SK-N-MC (cell line): ENCODE results near the gene REG1A.

Experiments used
- EZH2 ChIP-seq: fragments of 200-600 bp; sonication (generic); IDR thresholded peaks from one replicate; pipeline ENCODE4 v1.6.1; 2017; ENCODE audit warnings: antibody characterized with exemption
- FOXP2 ChIP-seq: optimal IDR thresholded peaks from 2 replicates; pipeline ENCODE3; 2011; ENCODE audit warnings: mild to moderate bottlenecking, moderate library complexity; ENCODE audit not compliant: insufficient read depth; ENCODE audit errors: extremely low read length, control extremely low read depth
- POLR2AphosphoS5 ChIP-seq: IDR thresholded peaks from 2 replicates; pipeline ENCODE4 v1.6.1; 2012; ENCODE audit warnings: mild to moderate bottlenecking, low read depth, low read length, borderline replicate concordance

- TF ChIP-seq POLR2AphosphoS5, result no peak
- no peak for TF ChIP-seq EZH2
- TF ChIP-seq FOXP2, result no peak
Measured at GRCh38 chr2:79129804-79130203, 9.5 kb downstream of the REG1A start.
